ENCODE results near the gene CDK11B. TPM values are rescaled to one million over a fixed set of nuclear protein-coding genes. Genes with fewer than 3 reads are reported as not detected.
"Not testable (repeated sequence)": the region's sequence is repeated elsewhere in the genome, so short reads cannot be mapped to it uniquely, and the experiment has no call there.

The CDK11B gene
- 23.6 TPM for total RNA-seq
- long read RNA-seq, transcript CDK11B-203 (20 exons, 2,998 nt): major isoform, 5 of 17 reads
- long read RNA-seq, partial matches to known transcripts: 10 of 17 reads
- long read RNA-seq, other reads (novel, unspliced or antisense): 0 of 17 reads

DNA sequence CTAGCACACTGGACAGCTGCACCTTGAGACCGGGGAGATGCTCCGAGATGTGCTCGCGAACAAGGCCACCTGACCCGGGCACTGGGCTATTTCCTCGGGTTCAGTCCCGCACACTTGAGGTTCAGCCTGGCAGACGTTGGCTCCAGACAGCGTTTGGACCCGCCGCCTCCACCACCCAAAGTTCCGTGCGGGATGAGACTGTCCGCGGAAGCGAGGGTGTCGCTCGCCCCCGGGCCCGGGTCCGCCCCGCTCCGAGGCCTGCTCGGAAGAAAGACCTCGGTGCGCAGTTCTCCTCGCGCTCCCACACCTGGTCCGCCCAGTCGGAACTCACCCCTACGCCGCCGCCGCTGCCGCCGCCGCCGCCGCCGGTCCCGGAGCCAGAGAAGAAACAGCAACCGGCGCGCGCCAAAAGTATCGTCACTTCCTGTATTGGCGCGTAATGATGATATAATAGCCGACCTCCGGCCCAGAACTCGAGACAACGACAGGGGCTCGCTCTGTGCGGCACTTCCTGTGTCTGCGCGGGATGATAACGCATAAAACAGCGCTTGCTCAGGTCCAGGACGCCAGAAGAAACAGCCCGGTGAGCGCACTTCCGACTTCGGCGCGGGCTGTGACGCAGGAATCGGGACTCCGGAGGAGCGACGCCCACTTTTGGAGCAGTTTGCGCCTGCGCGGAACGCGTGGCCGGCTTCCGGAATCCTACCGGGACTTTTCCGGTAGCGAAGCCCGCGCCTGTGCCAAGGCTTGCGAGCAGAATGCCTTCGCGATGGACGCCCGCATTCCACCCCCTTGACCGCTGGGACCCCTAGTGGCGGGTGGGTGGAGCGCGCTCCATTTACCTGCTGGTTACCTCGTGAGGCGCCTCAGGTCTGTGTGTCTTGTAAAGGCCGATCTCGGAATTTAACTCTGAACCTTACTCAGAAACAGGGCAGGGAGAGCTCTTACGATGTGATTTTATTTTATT, at the start of gene CDK11B:
TSS of gene CDK11B (minus strand) at position 422 of the 967 bp plus-strand sequence. CDS start 1,519 bp downstream, outside the sequence.
- DNase-seq (peak; percentile 95), ATAC-seq (ENCODE audit: poor library complexity) (peak; percentile 95)
- intact Hi-C loops (cut with DNase I): not testable (repeated sequence)

DNA sequence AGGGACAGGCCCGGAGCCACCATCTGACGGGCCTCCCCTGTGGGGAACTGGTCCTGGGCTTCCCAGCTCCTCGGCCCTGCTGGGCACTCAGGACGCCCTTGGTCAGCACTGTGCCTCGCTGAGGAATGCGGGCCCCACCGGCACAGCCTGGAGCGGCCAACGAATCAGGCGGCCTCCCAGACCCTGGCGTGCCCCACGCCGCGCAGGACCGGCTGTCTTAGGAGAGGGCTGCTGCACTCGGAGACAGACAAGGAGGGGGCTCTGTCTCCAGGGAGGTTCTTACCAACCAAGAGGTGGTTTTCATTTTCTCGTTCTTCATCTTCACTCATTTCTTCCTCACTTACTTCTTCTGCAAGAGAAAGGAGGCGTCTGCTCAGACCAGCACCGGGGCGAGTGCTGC, 49.1 kb upstream of the CDK11B start:
- ATAC-seq (ENCODE audit: poor library complexity); intact Hi-C loops (cut with DNase I); DNase-seq: not testable (repeated sequence)

DNA sequence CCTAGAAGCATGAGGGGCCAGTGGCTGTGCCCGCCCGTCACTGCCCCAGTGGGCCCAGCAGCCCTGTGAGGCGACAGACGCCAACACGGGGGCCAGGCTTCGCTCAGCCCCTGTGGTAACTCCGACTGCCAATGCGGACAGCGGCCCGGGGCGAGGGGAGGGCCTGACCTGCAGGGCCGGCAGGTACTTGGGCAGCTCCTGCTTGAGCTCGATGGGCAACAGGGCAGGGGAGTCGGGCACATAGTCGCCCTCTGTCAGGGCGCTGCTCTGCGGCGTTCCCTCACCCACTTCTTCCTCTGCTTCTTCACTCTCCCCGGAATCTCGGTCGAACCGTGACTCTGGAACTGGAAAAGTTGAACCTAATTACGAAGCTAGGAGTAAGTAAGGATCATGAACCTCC, 48.4 kb upstream of the CDK11B start:
- DNase-seq; intact Hi-C loops (cut with DNase I): not testable (repeated sequence)

DNA sequence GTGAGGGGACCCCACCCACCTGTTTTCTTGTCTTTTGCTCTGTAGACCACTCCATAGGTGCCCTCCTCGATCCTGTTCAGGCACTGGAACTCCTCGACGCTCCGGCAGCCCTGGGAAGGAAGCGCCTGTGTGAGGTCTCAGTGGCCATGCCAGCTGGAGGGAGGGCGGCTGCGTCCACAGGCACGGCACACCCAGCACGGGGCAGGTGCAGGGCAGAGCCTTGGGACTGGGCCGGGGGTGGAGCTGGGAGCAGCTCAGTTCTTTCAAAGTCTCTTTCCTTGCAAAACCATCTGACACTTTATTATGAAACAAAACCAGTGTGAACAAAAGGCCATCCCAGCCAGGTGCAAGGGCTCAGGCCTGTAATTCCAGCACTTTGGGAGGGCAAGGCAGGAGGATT, 46.8 kb upstream of the CDK11B start:
- ATAC-seq (ENCODE audit: poor library complexity); DNase-seq; intact Hi-C loops (cut with DNase I): not testable (repeated sequence)

More for the DNA sequence above, 48.4 kb upstream of the CDK11B start:
- ATAC-seq (ENCODE audit: poor library complexity): not testable (repeated sequence)

DNA sequence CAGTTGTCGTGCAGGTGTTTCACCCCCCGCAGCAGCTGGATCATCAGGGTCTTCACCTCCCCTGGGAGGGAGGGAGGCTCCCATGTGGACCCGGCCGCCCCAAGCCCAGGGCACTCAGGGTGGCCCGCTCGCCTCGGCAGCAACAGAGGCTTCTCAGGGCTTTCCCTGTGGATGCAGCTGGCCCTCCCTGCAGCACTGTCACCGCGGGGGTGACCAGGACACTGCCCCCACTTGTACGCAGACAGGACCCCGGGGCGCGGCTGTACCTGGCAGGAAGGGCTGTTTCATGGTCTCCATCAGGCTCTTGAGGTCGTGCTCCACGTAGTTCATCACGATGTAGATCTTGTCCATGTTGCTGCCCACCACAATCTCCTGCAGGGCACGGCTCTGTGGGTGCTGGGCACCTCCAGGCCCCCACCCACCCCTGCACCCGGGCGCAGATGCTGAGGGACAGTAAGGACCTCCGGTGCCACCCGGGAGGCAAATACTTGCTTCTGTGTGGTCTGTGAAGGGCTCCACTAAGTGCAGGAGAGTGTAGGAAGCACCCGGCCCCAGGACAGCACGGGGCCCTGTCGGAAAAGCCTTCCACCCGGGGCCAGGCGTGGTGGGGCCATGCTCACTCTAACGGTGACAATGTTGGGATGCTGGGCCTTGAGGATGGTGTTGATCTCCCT, 45.6 kb upstream of the CDK11B start:
- intact Hi-C loops (cut with DNase I); ATAC-seq (ENCODE audit: poor library complexity); DNase-seq: not testable (repeated sequence)

DNA sequence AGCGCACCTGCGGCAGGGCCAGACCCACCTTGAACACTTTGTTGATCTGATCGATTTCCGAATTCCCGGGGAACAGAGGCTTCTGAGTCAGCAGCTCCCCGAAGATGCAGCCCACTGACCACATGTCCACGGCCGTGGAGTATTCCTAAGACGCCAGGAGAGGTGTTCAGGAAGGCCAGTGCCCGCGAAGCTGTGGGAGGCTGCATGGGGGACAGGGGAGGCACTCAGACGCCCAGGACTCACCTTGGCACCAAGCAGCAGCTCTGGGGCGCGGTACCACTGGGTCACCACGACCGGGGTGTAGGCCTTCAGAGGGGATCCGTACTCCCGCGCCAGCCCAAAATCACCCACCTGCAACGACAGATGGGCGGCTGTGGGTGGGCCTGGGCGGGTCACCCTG, 45.0 kb upstream of the CDK11B start:
- DNase-seq (no peak), ATAC-seq (ENCODE audit: poor library complexity) (no peak)
- intact Hi-C loops (cut with DNase I): no loop called here

DNA sequence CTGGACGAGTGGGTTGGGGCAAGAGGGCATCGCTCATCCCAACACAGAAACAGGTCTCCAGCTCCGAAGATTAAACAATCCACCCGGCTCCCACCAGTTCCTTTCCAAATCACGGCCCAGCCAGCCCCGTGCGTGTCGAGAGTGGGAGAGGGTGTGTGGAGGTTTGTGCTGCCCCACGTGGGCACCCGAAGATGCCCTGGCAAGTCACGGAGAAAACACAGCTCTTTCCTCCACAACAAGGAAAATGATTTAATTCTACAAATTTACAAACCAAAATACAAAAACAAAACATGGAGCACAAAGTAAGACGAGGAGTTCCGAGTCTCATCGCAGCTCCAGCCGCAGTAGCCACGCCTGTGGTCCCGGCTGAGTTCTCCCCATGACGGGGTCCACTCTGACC, 43.7 kb upstream of the CDK11B start:
- ATAC-seq (ENCODE audit: poor library complexity); DNase-seq; intact Hi-C loops (cut with DNase I): not testable (repeated sequence)

DNA sequence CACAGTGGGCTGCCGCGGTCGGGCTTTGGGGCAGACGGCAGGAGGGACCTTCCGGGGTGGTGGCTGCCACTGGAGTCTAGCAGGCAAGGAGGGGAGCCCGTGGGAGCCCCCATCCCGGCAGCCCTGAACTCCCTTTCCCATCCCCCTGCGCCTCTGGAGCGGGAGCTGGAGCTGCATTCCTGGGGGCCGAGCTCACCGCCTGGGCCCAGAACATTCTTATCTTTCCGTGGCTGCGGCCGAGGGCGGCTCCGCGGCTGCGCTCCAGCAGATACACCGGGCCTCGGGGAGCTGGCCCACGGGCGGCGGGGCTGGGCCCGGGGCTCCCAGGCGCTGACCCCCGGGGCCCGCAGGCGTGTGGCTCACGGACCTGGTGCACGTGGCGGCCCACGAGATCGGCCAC, 41.8 kb upstream of the CDK11B start:
- DNase-seq; intact Hi-C loops (cut with DNase I): not testable (repeated sequence)
- ATAC-seq (ENCODE audit: poor library complexity): peak; percentile 80

DNA sequence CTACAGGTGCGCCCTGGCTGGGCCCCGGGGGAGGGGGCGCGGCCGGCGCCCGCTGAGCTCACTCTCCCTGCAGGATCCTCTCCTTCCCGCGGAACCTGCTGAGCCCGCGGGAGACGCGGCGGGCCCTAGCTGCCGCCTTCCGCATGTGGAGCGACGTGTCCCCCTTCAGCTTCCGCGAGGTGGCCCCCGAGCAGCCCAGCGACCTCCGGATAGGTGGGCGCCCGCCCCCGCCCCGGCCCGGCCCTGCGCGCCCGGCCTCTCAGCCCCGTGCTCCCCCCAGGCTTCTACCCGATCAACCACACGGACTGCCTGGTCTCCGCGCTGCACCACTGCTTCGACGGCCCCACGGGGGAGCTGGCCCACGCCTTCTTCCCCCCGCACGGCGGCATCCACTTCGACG, 41.3 kb upstream of the CDK11B start:
- DNase-seq; intact Hi-C loops (cut with DNase I): not testable (repeated sequence)
- ATAC-seq (ENCODE audit: poor library complexity): peak; percentile 19

DNA sequence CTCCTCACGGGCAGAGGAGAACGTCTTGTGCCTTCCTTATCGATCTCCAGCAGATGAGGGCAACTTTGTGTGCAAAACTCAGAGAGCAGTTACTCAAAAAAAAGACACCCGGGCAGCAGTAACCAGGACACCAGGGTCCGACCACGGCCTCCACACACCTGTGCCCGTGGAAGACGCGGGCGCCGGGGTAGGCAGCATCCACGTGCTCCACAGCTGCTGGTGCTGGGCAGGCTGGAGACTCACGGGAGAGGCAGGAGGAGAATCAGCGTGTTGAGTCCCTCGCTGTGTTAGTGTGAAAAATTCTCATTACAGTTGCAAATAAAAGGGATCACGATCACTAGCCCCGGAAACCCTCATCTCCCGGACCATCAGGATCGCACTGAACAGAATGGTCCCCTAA, 40.3 kb upstream of the CDK11B start:
- DNase-seq; ATAC-seq (ENCODE audit: poor library complexity); intact Hi-C loops (cut with DNase I): not testable (repeated sequence)

DNA sequence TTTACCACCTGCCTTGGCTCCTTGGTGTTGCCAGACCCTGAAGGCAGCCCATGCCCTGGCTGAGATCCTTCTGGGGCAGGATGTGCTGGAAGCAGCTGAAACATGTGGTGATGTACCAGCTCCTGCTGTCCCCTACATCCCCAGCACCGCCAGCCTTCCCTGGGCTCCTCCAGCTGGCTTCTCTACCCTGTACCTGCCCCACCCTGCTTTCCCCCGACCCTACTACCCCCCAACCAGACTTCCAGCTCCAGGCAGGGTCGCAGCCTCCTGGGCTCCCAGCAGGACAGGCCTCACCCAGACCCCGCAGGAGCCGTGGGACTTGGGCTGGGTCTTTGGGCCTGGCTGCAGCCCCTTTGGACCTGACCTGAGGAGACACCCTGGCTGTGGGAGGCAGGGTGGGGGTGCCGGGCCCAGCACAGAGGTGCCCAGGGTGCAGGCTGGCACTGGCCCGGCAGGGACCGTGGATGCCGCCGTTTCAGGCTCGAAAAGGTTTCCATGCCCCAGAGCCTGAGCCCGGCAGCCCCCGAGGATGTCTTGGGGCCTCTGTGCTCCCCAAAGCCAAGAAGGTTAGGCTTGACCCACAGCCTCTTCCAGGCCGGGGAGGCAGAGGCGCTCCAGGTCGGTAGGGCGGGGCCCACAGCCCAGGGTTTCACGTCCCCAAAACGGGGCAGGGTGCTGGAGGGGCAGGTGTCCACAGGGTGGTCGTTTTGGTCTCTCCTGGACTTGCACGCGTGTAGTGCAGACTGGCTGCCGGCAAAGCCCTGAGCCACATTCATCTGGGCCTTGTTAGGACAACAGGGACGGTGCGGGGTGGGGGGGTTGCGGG, 38.8 kb upstream of the CDK11B start:
- intact Hi-C loops (cut with DNase I): not testable (repeated sequence)

DNA sequence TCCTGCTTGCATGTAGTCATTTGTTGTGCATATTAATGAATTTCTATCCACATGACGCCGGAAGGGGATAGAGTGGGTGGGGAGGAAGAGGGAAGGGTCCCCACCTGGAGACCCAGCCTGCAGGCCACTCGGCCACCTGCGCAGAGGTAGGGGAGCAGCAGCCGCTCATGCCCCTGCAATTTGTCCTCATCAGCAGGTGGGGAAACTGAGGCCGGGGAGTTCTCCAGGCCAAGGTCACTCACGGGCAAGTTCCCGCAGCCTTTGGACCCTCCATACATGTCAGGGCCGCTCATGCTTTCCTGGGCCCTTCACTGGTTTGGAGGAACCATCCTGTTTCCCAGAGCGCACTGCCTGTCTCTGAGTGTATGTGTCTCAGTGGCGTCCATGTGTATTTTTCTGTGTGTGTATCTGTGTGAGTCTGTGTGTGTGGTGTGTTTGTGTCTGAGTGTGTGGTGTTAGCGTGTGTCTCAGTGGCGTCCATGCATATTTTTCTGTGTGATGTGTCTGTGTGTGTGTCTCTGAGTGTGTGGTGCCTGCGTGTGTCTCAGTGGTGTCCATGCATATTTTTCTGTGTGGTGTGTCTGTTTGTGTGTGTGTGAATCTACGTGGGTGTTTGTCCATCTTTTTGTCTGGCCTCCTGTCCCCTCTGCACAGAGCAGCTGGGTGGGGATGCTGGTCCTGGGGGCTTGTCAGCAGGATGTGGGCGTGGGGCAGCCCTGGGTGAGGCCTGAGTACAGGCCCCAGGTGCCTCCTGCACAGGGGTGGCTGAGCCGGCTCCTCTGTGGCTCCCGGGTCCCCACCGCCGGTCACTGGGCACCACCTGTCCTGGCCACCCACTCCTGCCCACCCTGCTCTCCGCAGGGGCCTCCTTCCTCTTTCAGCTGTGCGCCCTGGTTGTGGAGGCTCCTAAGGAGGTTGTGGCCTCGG, 37.9 kb upstream of the CDK11B start:
- peak; percentile 30 for DNase-seq
- intact Hi-C loops (cut with DNase I); ATAC-seq (ENCODE audit: poor library complexity): not testable (repeated sequence)

More for the DNA sequence above, 38.8 kb upstream of the CDK11B start:
- not testable (repeated sequence) for ATAC-seq (ENCODE audit: poor library complexity); DNase-seq

DNA sequence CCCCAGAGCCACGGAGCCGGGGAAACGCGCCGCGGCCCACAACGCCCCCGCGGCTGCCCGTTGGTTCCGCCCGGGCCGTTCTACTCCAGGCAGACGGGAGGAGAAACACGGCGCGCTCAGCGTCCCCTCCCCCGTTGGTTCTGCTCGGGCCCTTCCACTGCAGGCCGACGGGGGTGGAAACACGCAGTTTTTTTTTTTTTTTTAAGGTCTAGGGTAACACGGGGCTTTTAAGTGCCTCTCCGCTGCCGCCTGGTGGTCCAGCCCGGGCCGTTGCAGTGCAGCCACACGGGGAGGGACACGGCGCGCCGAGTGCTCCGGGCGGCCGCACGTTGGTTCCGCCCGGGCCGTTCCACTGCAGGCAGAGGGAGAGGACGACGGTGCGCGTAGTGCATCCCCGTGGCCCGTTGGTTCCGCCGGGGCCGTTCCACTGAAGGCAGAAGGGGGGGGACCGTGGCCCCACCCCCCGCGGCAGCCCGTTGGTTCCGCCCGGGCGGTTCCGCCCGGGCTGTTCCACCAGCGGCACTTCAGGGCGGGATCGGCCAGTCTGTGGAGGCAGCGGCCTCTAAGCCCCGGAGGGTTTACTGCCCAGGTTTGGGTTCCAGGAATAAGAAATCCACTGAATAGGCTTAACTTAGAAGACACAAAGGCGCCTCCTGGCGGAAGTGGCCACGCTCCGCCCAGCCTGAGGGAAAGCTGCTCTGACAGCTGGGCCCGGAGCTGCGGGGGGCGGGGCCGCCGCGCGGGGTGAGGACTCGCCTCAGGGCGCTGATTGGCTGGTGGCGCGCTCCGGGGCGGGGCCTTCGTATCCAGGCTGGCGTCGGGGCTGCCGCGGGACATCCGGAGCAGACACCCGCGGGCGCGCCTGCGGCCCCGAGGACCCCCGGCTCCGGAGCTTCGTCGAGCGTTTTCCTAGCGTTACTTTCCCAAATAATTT, 34.2 kb upstream of the CDK11B start, which contains the start of gene SLC35E2B:
TSS of gene SLC35E2B (minus strand) at position 82 of the 934 bp plus-strand sequence. CDS start 16,096 bp downstream, outside the sequence.
- DNase-seq (peak; percentile 92), ATAC-seq (ENCODE audit: poor library complexity) (peak; percentile 94)
- intact Hi-C loops (cut with DNase I): not testable (repeated sequence)

DNA sequence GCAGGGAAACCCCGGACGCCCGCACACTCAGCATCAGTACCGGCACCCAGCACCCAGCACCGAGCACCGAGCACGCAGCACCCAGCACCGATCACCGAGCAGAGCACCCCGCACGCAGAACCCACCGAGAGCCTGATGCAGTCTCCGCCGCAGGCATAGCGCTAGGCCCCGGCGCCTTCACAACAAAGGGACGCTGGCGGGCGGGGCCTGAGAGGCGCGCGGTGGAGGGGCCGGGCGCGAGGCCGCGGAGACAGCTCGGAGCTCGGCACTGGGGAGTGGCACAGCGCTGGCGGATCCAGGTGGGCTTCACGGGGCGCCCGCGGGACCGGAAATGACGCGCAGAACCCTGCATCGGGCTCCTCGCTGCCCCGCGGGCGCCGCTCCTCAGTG, 33.5 kb upstream of the CDK11B start:
- peak; percentile 86 for DNase-seq
- intact Hi-C loops (cut with DNase I): not testable (repeated sequence)
- ATAC-seq (ENCODE audit: poor library complexity): peak; percentile 80

DNA sequence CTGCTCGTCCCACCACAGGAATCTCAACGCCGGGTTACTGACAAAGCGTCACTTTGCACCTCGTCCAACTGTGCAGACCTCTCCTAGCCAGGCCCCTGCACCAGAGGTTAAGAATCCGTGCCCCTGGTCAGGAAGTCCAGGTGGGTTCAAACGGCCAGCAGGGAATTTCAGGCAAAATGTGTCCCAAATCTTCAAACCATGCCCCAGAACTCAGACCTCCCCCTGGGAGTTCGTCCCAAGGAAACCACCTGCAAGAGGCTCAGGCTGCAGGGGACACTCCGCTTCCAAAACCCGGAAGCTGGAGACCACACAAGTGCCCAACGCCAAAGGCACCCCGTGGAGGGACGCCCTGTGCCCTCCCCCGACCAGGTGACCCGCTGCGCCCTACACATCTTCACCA, 32.6 kb upstream of the CDK11B start:
- DNase-seq; ATAC-seq (ENCODE audit: poor library complexity); intact Hi-C loops (cut with DNase I): not testable (repeated sequence)

DNA sequence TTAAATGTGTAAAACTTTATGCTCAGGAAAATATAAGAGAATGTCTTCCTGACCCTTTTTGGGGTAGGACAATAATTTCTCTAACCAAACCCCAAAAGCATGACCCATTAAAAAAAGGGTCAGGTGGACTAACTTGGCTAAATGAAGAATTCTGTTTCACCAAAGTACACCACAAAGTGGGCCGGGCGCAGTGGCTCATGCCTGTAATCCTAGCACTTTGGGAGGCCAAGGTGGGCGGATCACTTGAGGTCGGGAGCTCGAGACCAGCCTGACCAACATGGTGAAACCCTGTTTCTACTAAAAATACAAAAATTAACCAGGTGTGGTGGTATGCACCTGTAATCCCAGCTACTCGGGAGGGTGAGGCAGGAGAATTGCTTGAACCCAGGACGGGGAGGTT, 30.7 kb upstream of the CDK11B start:
- ATAC-seq (ENCODE audit: poor library complexity); DNase-seq; intact Hi-C loops (cut with DNase I): not testable (repeated sequence)

All from Right ventricle myocardium superior (tissue), 1 donor.